ENCODE measurements around the gene ZNF443.
"Not testable (repeated sequence)": the region's sequence is repeated elsewhere in the genome, so short reads cannot be mapped to it uniquely, and the experiment has no call there.

The ZNF443 gene

GRCh38 chr19:12411893-12412292, 28.9 kb downstream of the ZNF443 start:
- no peak overlapping the region for H3K27ac ChIP-seq (ENCODE audit: low read depth, low read length)
- no peaks in the 10 kb centered on the region for H3K4me1 ChIP-seq (ENCODE audit: control insufficient read depth, insufficient read depth, low read length, unreplicated experiment)
- no peak overlapping the region for H3K4me3 ChIP-seq (ENCODE audit: low read depth, low read length)
- H3K27me3 ChIP-seq (ENCODE audit: insufficient read depth, low read length) = no peaks in the 10 kb centered on the region
- H3K79me2 ChIP-seq (ENCODE audit: control insufficient read depth, insufficient read depth, low read length, unreplicated experiment) = no peaks in the 10 kb centered on the region
- no peak overlapping the region for H2AFZ ChIP-seq (ENCODE audit: low read length, unreplicated experiment)
- no peaks in the 10 kb centered on the region for H3K36me3 ChIP-seq (ENCODE audit: insufficient read depth, low read length)

- Histone ChIP-seq H3K27ac (ENCODE audit: low read depth, low read length) (peak within 1 kb of the TSS; percentile 67; the same call in 1 of the 2 replicates), H3K27me3 (ENCODE audit: insufficient read depth, low read length) (no peaks in the 10 kb centered on the region), H3K4me3 (ENCODE audit: low read depth, low read length) (peak within 1 kb of the TSS; percentile 90), H3K36me3 (ENCODE audit: insufficient read depth, low read length) (no peaks in the 10 kb centered on the region), H3K4me1 (ENCODE audit: control insufficient read depth, insufficient read depth, low read length, unreplicated experiment) (no peaks in the 10 kb centered on the region), H2AFZ (ENCODE audit: low read length, unreplicated experiment) (peak within 1 kb of the TSS; percentile 93), H3K79me2 (ENCODE audit: control insufficient read depth, insufficient read depth, low read length, unreplicated experiment) (peaks cover 3% of the 10 kb centered on the region)
These were observed 40.0 kb downstream of the ZNF443 start, which contains the start of gene ZNF799 for GRCh38 chr19:12400633-12401502. TSS of gene ZNF799 (minus strand) at chr19:12401271. CDS start at chr19:12401070, 201 bp downstream.

- H2AFZ ChIP-seq (ENCODE audit: low read length, unreplicated experiment) = peak overlapping the region; percentile 60
- not testable (repeated sequence) for H3K4me1 ChIP-seq (ENCODE audit: control insufficient read depth, insufficient read depth, low read length, unreplicated experiment); H3K36me3 ChIP-seq (ENCODE audit: insufficient read depth, low read length); H3K27ac ChIP-seq (ENCODE audit: low read depth, low read length); H3K79me2 ChIP-seq (ENCODE audit: control insufficient read depth, insufficient read depth, low read length, unreplicated experiment); H3K27me3 ChIP-seq (ENCODE audit: insufficient read depth, low read length)
- H3K4me3 ChIP-seq (ENCODE audit: low read depth, low read length) = peak overlapping the region; percentile 90
These were observed 40.8 kb downstream of the ZNF443 start for GRCh38 chr19:12399901-12400632.

GRCh38 chr19:12391148-12391547, 49.7 kb downstream of the ZNF443 start:
- not testable (repeated sequence) for H2AFZ ChIP-seq (ENCODE audit: low read length, unreplicated experiment); H3K27ac ChIP-seq (ENCODE audit: low read depth, low read length)
- H3K36me3 ChIP-seq (ENCODE audit: insufficient read depth, low read length) = peaks cover 15% of the 10 kb centered on the region

GRCh38 chr19:12386365-12386764, 54.5 kb downstream of the ZNF443 start:
- not testable (repeated sequence) for H3K27me3 ChIP-seq (ENCODE audit: insufficient read depth, low read length)

More at GRCh38 chr19:12391148-12391547, 49.7 kb downstream of the ZNF443 start:
- not testable (repeated sequence) for H3K79me2 ChIP-seq (ENCODE audit: control insufficient read depth, insufficient read depth, low read length, unreplicated experiment); H3K4me3 ChIP-seq (ENCODE audit: low read depth, low read length); H3K4me1 ChIP-seq (ENCODE audit: control insufficient read depth, insufficient read depth, low read length, unreplicated experiment); H3K27me3 ChIP-seq (ENCODE audit: insufficient read depth, low read length)

GRCh38 chr19:12380444-12380737, 60.4 kb downstream of the ZNF443 start:
- H2AFZ ChIP-seq (ENCODE audit: low read length, unreplicated experiment) = no peak overlapping the region
- H3K36me3 ChIP-seq (ENCODE audit: insufficient read depth, low read length) = 0 out of 2 replicates have a peak, but pooled peaks cover 4% of the 10 kb centered on the region
- no peaks in the 10 kb centered on the region for H3K4me1 ChIP-seq (ENCODE audit: control insufficient read depth, insufficient read depth, low read length, unreplicated experiment)
- no peak overlapping the region for H3K4me3 ChIP-seq (ENCODE audit: low read depth, low read length)
- no peaks in the 10 kb centered on the region for H3K27me3 ChIP-seq (ENCODE audit: insufficient read depth, low read length)
- H3K79me2 ChIP-seq (ENCODE audit: control insufficient read depth, insufficient read depth, low read length, unreplicated experiment) = no peaks in the 10 kb centered on the region
- no peak overlapping the region for H3K27ac ChIP-seq (ENCODE audit: low read depth, low read length)

More at GRCh38 chr19:12386365-12386764, 54.5 kb downstream of the ZNF443 start:
- H3K4me1 ChIP-seq (ENCODE audit: control insufficient read depth, insufficient read depth, low read length, unreplicated experiment); H3K79me2 ChIP-seq (ENCODE audit: control insufficient read depth, insufficient read depth, low read length, unreplicated experiment); H3K27ac ChIP-seq (ENCODE audit: low read depth, low read length); H3K4me3 ChIP-seq (ENCODE audit: low read depth, low read length); H2AFZ ChIP-seq (ENCODE audit: low read length, unreplicated experiment): not testable (repeated sequence)
- H3K36me3 ChIP-seq (ENCODE audit: insufficient read depth, low read length) = peaks cover 10% of the 10 kb centered on the region

GRCh38 chr19:12379732-12380443, 60.9 kb downstream of the ZNF443 start:
- Histone ChIP-seq H3K27ac (ENCODE audit: low read depth, low read length) (no peak overlapping the region), H3K36me3 (ENCODE audit: insufficient read depth, low read length) (0 out of 2 replicates have a peak, but pooled peaks cover 4% of the 10 kb centered on the region), H3K4me3 (ENCODE audit: low read depth, low read length) (no peak overlapping the region), H3K4me1 (ENCODE audit: control insufficient read depth, insufficient read depth, low read length, unreplicated experiment) (no peaks in the 10 kb centered on the region), H3K79me2 (ENCODE audit: control insufficient read depth, insufficient read depth, low read length, unreplicated experiment) (no peaks in the 10 kb centered on the region), H2AFZ (ENCODE audit: low read length, unreplicated experiment) (no peak overlapping the region), H3K27me3 (ENCODE audit: insufficient read depth, low read length) (no peaks in the 10 kb centered on the region)
